H9 (cell line): ENCODE results near the gene ZDHHC1. TPM values are rescaled to one million over a fixed set of nuclear protein-coding genes. Genes with fewer than 3 reads are reported as not detected.

Experiments used
- DNase-seq: peaks from one replicate; pipeline ENCODE4 v3.0.0-alpha.2; 2017
- H2AFZ ChIP-seq: one replicate; pipeline ENCODE4 v1.6.1; 2013; ENCODE audit warnings: mild to moderate bottlenecking, low read length, control low read depth, moderate library complexity
- H2AK5ac ChIP-seq: 2 replicates; pipeline ENCODE4 v1.6.1; 2013; ENCODE audit warnings: low read length, control low read depth, mixed read lengths; ENCODE audit not compliant: insufficient read length
- H2BK120ac ChIP-seq: one replicate; pipeline ENCODE4 v1.6.1; 2013; ENCODE audit warnings: low read depth, mild to moderate bottlenecking, low read length, control low read depth, inconsistent platforms; ENCODE audit not compliant: poor library complexity, severe bottlenecking
- H2BK12ac ChIP-seq: 2 replicates; pipeline ENCODE4 v1.6.1; 2013; ENCODE audit warnings: low read length, control low read depth, mixed read lengths, low read depth; ENCODE audit not compliant: insufficient read length
- H2BK15ac ChIP-seq: 2 replicates; pipeline ENCODE4 v1.6.1; 2013; ENCODE audit warnings: low read depth, low read length, control low read depth
- H2BK20ac ChIP-seq: one replicate; pipeline ENCODE4 v1.6.1; 2013; ENCODE audit warnings: low read depth, mild to moderate bottlenecking, low read length, control low read depth, inconsistent platforms; ENCODE audit not compliant: poor library complexity, severe bottlenecking
- H2BK5ac ChIP-seq: 2 replicates; pipeline ENCODE4 v1.6.1; 2013; ENCODE audit warnings: low read length, control low read depth, mixed read lengths; ENCODE audit not compliant: insufficient read length
- H3K14ac ChIP-seq: 2 replicates; pipeline ENCODE4 v1.6.1; 2013; ENCODE audit warnings: low read length, control low read depth; ENCODE audit not compliant: insufficient read depth
- H3K18ac ChIP-seq: 2 replicates; pipeline ENCODE4 v1.6.1; 2013; ENCODE audit warnings: low read depth, mild to moderate bottlenecking, mixed read lengths, low read length, control low read depth; ENCODE audit not compliant: insufficient read length
- H3K23ac ChIP-seq: 2 replicates; pipeline ENCODE4 v1.6.1; 2013; ENCODE audit warnings: low read length, control low read depth, mixed read lengths, low read depth; ENCODE audit not compliant: insufficient read length
- H3K23me2 ChIP-seq: 2 replicates; pipeline ENCODE4 v1.6.1; 2013; ENCODE audit warnings: low read depth, mild to moderate bottlenecking, mixed read lengths, low read length, control low read depth; ENCODE audit not compliant: insufficient read length, poor library complexity, severe bottlenecking
- H3K27ac ChIP-seq: 2 replicates; pipeline ENCODE4 v1.5.1; 2013; ENCODE audit warnings: low read length, control low read depth, mixed read lengths, low read depth; ENCODE audit not compliant: insufficient read length
- H3K27me3 ChIP-seq: 2 replicates; pipeline ENCODE4 v1.6.1; 2013; ENCODE audit warnings: low read length, control low read depth, inconsistent platforms; ENCODE audit not compliant: insufficient read depth
- H3K4ac ChIP-seq: 2 replicates; pipeline ENCODE4 v1.6.1; 2013; ENCODE audit warnings: low read depth, mild to moderate bottlenecking, control low read depth, inconsistent platforms, low read length, moderate library complexity
- H3K4me1 ChIP-seq: 2 replicates; pipeline ENCODE4 v1.6.1; 2013; ENCODE audit warnings: low read length, control low read depth, inconsistent platforms; ENCODE audit not compliant: insufficient read depth
- H3K4me2 ChIP-seq: 2 replicates; pipeline ENCODE4 v1.6.1; 2013; ENCODE audit warnings: low read length, control low read depth, mixed read lengths; ENCODE audit not compliant: insufficient read length, insufficient read depth
- H3K56ac ChIP-seq: 2 replicates; pipeline ENCODE4 v1.6.1; 2013; ENCODE audit warnings: low read depth, mild to moderate bottlenecking, mixed read lengths, low read length, control low read depth; ENCODE audit not compliant: insufficient read length
- H3K79me1 ChIP-seq: 2 replicates; pipeline ENCODE4 v1.6.1; 2013; ENCODE audit warnings: low read depth, mild to moderate bottlenecking, moderate library complexity, low read length, control low read depth, inconsistent platforms; ENCODE audit not compliant: insufficient read depth, poor library complexity, severe bottlenecking
- H3K79me2 ChIP-seq: 2 replicates; pipeline ENCODE4 v1.6.1; 2013; ENCODE audit warnings: low read length, control low read depth, inconsistent platforms; ENCODE audit not compliant: insufficient read depth
- H3K9ac ChIP-seq: 2 replicates; pipeline ENCODE4 v1.6.1; 2013; ENCODE audit warnings: low read length, control low read depth, mixed read lengths; ENCODE audit not compliant: insufficient read length; ENCODE audit errors: extremely low read depth
- H3K9me3 ChIP-seq: one replicate; pipeline ENCODE4 v1.6.1; 2013; ENCODE audit warnings: low read depth, low read length, inconsistent platforms; ENCODE audit not compliant: control insufficient read depth
- H3T11ph ChIP-seq: one replicate; pipeline ENCODE4 v1.6.1; 2013; ENCODE audit warnings: mild to moderate bottlenecking, low read length, control low read depth, inconsistent platforms
- H4K20me1 ChIP-seq: one replicate; pipeline ENCODE4 v1.6.1; 2013; ENCODE audit not compliant: control insufficient read depth, insufficient read length, insufficient read depth
- H4K5ac ChIP-seq: 2 replicates; pipeline ENCODE4 v1.6.1; 2013; ENCODE audit warnings: low read depth, mild to moderate bottlenecking, mixed read lengths, low read length, control low read depth; ENCODE audit not compliant: insufficient read length
- H4K8ac ChIP-seq: replicated peaks from 2 replicates; pipeline ENCODE4 v1.6.1; 2013; ENCODE audit warnings: low read length, control low read depth, mixed read lengths, low read depth; ENCODE audit not compliant: insufficient read length
- H4K91ac ChIP-seq: 2 replicates; pipeline ENCODE4 v1.6.1; 2013; ENCODE audit warnings: low read depth, mild to moderate bottlenecking, moderate library complexity, mixed read lengths, low read length, control low read depth; ENCODE audit not compliant: insufficient read length
- H3K27ac Mint-ChIP-seq, 3 experiments: 2 replicates in 2 of 3; 3 replicates in 1 of 3; pipeline ENCODE4 v1.8.0; 2020 to 2021; ENCODE audit warnings: mixed read lengths in 3 of 3, mild to moderate bottlenecking in 1 of 3, moderate library complexity in 1 of 3
- H3K27me3 Mint-ChIP-seq: 2 replicates; pipeline ENCODE4 v1.8.0; 2021; ENCODE audit warnings: low read depth, mild to moderate bottlenecking, moderate library complexity, mixed read lengths
- H3K36me3 Mint-ChIP-seq, 3 experiments: 2 replicates in 2 of 3; 3 replicates in 1 of 3; pipeline ENCODE4 v1.8.0; 2020 to 2021; ENCODE audit warnings: low read depth in 3 of 3, mixed read lengths in 3 of 3; ENCODE audit not compliant: insufficient read depth in 1 of 3
- H3K4me1 Mint-ChIP-seq, 2 experiments: 2 replicates each; pipeline ENCODE4 v1.8.0; 2020; ENCODE audit warnings: mixed read lengths in 2 of 2
- H3K4me3 Mint-ChIP-seq, 2 experiments: 2 replicates in 1 of 2; 3 replicates in 1 of 2; pipeline ENCODE4 v1.8.0; 2020 to 2021; ENCODE audit warnings: mild to moderate bottlenecking in 2 of 2, mixed read lengths in 2 of 2, moderate library complexity in 1 of 2
- H3K9me3 Mint-ChIP-seq, 2 experiments: 2 replicates in 1 of 2; 3 replicates in 1 of 2; pipeline ENCODE4 v1.8.0; 2020; ENCODE audit warnings: mild to moderate bottlenecking in 2 of 2, mixed read lengths in 2 of 2, moderate library complexity in 1 of 2
- CTCF ChIP-seq: fragments of 200-600 bp; sonication (generic); conservative IDR thresholded peaks from 3 replicates; pipeline ENCODE4 v1.8.0; 2021; ENCODE audit warnings: antibody characterized with exemption, mild to moderate bottlenecking
- WGBS: extraction: QIAGEN DNeasy Blood & Tissue Kit; methylation state at CpG from one replicate; pipeline ENCODE4 v1.1.7; 2013; ENCODE audit warnings: missing lambda C conversion rate, low lambda C conversion rate, mixed read lengths; ENCODE audit not compliant: insufficient read length; ENCODE audit errors: extremely low coverage; 5-methylcytosine and 5-hydroxymethylcytosine counted together
- total RNA-seq: library from RNA; stranded (reverse); gene quantifications from 2 replicates; pipeline ENCODE4 v1.2.1, GENCODE V29; 2021

Gene ZDHHC1
- total RNA-seq, 1 experiment from 2014 or later, result 3.7 TPM

GRCh38 chr16:67437513-67437912 lies 21.2 kb upstream of the ZDHHC1 start:
- no peak for TF ChIP-seq CTCF
- H3K27me3 ChIP-seq, result no peaks in the 10 kb centered on the region
- H2AK5ac ChIP-seq, result no peak overlapping the region
- no peaks in the 10 kb centered on the region for H3K9me3 ChIP-seq
- no peaks in the 10 kb centered on the region for H3K9me3 Mint-ChIP-seq
- no peak overlapping the region for H3T11ph ChIP-seq
- no peaks in the 10 kb centered on the region; the same call in 1 of the 2 replicates for H3K79me2 ChIP-seq
- peak overlapping the region in 1 of 3 experiments; percentile 22; a peak in 1 of 7 replicates for H3K27ac Mint-ChIP-seq
- peaks cover 24 to 25% of the 10 kb centered on the region in 2 experiments for H3K4me1 Mint-ChIP-seq
- H2AFZ ChIP-seq, result no peak overlapping the region
- H3K4me2 ChIP-seq, result no peak overlapping the region
- H2BK12ac ChIP-seq, result no peak overlapping the region
- no peak overlapping the region for H3K4ac ChIP-seq
- H2BK120ac ChIP-seq, result no peak overlapping the region
- H3K23ac ChIP-seq, result no peak overlapping the region
- H4K91ac ChIP-seq, result no peak overlapping the region
- no peaks in the 10 kb centered on the region for H4K20me1 ChIP-seq
- H2BK15ac ChIP-seq, result no peak overlapping the region
- DNase-seq, result no peak
- no peak overlapping the region for H4K8ac ChIP-seq
- H3K14ac ChIP-seq, result no peak overlapping the region
- no peak overlapping the region for H3K56ac ChIP-seq
- no peaks in the 10 kb centered on the region for H3K79me1 ChIP-seq
- peaks cover 10 to 35% (median 22%) of the 10 kb centered on the region in 3 experiments for H3K36me3 Mint-ChIP-seq
- peaks cover 1% of the 10 kb centered on the region; the same call in 1 of the 2 replicates for H3K4me1 ChIP-seq
- no peak overlapping the region for H3K27ac ChIP-seq
- H3K27me3 Mint-ChIP-seq, result no peaks in the 10 kb centered on the region; the same call in 1 of the 2 replicates
- H3K9ac ChIP-seq, result no peak overlapping the region
- H3K18ac ChIP-seq, result no peak overlapping the region
- H4K5ac ChIP-seq, result no peak overlapping the region
- peaks cover under 1% of the 10 kb centered on the region for H3K23me2 ChIP-seq
- H2BK20ac ChIP-seq, result no peak overlapping the region
- no peak overlapping the region for H2BK5ac ChIP-seq
- WGBS, result no CpG with 5 or more reads among the region's 4 CpGs
- no peak overlapping the region for H3K4me3 Mint-ChIP-seq
